ENCODE measurements around the gene CADPS2.

Gene CADPS2

DNA sequence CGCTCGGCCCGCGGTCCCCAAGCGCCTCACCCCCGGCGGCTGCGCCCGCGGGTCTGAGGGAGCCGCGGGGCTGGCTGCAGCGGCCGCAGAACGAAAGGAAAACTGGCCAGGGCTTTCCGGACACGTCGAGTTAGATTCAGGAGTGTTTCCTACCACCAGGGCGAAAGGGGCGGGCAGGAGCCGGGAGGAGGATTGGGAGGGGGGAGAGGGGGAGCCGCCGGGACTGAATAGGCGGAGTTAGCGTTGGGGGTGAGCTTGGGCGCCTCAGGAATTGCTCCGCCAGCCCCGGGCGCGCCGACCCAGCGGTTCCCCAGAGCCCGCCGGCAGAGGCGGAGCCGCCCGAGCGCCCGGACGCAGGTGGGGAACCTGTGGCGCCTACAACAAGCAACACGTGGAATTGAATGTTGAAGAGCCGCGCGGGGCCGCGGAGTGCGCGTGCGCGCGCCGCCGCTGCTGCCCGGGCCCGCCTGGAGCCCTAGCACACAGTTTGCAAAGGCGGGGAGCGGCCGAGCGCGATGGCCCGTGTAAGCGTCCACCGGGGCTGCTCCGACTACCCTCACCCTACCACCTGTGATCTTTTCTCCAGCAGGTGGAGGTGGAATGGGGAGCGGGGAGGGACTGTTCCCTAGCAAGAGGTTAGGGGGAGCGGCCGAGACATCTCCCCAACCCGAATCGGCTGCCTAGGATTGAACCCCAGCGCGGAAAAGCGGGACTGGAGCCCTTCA lies at the start of gene CADPS2:
Gene CADPS2, minus strand, starts transcription at position 104 of the 725 bp plus-strand sequence. CDS start 123 bp downstream, outside the sequence.
- peak within 1 kb of the TSS; percentile 86 to 91 for H3K4me3 ChIP-seq (replicated peaks in 1 of 2; ENCODE audit: low read depth in 2 of 2, low read length in 2 of 2)
- DNase-seq (ENCODE audit: low read depth in 2 of 2): peak; percentile 91 to 94
- TF ChIP-seq, protein P1, sequence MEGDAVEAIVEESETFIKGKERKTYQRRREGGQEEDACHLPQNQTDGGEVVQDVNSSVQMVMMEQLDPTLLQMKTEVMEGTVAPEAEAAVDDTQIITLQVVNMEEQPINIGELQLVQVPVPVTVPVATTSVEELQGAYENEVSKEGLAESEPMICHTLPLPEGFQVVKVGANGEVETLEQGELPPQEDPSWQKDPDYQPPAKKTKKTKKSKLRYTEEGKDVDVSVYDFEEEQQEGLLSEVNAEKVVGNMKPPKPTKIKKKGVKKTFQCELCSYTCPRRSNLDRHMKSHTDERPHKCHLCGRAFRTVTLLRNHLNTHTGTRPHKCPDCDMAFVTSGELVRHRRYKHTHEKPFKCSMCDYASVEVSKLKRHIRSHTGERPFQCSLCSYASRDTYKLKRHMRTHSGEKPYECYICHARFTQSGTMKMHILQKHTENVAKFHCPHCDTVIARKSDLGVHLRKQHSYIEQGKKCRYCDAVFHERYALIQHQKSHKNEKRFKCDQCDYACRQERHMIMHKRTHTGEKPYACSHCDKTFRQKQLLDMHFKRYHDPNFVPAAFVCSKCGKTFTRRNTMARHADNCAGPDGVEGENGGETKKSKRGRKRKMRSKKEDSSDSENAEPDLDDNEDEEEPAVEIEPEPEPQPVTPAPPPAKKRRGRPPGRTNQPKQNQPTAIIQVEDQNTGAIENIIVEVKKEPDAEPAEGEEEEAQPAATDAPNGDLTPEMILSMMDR (IDR thresholded peaks at IDR 0.05; ENCODE audit: low read depth, low read length): peak; percentile 47

DNA sequence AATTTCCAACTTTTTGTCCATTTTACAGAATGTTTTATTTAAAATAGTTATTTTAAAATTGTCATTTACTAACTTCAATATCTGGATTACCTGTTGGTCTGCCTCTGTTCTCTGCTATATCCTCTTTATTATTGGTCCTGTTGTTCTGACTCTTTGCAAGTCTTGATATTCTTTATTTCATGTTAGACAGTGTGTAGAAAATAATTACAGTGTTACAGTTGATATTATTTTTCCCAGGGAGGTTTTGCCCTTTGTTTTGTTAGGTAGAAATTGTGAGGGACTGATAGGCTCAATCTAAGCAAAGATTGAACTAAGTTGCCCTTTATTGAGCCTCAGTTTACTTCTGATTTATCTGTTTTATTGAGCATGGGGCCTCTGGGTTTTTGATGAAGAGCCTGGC lies 49.4 kb upstream of the CADPS2 start:
- no peak overlapping the region for H3K4me3 ChIP-seq (replicated peaks in 1 of 2; ENCODE audit: low read depth in 2 of 2, low read length in 2 of 2)
- no peak for DNase-seq (ENCODE audit: low read depth in 2 of 2)

DNA sequence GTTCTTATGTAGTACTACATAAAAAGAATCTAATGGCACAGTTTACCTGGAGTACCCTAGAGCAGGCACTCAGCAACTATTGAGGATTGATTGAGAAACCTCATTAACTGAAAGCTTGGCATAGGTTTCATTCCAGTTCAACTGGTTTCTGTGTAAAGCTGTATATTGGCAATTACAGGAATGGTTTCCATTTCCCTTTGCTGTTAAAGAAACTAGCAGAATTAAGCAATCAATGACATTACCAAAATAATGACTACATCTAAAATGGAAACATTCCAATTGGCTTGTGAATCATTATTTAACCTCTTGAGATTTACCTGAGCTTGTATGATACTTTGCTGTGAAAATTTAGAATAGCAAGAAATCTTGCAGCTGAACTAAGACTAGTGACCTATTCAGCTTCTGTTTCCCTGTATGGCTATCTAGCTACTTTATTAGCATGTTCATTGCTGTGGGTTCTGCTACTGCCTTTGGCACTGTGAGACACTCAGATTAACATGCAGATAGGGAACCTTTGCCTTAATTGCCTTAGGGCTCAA lies 33.5 kb upstream of the CADPS2 start:
- peak in 1 of 2 donors; percentile 32 for DNase-seq (ENCODE audit: low read depth in 2 of 2)
- TF ChIP-seq, protein P1 (IDR thresholded peaks at IDR 0.05; ENCODE audit: low read depth, low read length): no peak
- H3K4me3 ChIP-seq (replicated peaks in 1 of 2; ENCODE audit: low read depth in 2 of 2, low read length in 2 of 2): no peak overlapping the region

More for the DNA sequence above, 49.4 kb upstream of the CADPS2 start:
- TF ChIP-seq, protein P1 (IDR thresholded peaks at IDR 0.05; ENCODE audit: low read depth, low read length): no peak

DNA sequence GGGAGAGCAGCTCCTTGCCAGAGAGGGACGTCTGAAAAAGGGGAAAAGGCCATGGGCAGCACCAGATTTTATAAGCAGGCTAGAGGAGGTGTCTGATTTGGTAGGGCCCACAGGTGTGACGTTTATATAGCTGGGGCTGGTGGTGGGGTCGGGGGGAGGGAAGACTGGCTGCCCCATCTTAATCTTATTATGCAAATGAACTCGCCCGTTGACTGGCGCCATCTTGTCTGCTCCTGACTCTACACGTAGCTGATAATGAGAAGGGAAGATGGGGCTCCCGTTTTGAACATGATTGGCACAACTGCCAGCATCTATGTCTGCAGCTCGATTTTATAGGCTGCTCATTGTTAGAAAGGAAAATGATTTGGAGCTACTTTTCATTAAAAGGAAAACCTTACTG lies 28.6 kb upstream of the CADPS2 start:
- H3K4me3 ChIP-seq (replicated peaks in 1 of 2; ENCODE audit: low read depth in 2 of 2, low read length in 2 of 2): no peak overlapping the region
- DNase-seq (ENCODE audit: low read depth in 2 of 2): no peak
- TF ChIP-seq, protein P1 (IDR thresholded peaks at IDR 0.05; ENCODE audit: low read depth, low read length): no peak

DNA sequence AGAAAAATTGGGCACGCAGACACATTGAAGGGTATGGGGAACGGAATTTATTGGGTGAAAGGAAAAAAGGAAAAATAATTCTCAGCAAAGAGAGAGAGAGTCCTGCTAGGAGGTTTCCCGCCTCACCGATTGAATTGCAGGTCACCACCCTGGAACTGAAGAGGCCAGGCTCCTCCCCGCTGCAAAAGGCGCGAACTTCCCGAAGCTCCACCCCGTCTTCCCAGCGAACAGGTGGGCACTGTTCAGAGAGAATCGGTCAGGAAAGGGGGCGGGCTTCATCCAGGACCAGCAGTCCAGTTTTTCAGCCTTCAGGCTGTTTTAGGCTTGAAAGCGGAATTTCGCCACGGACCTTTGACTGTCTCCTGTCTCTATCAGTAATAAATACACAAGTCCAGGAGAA lies 27.3 kb upstream of the CADPS2 start:
- no peak for DNase-seq (ENCODE audit: low read depth in 2 of 2)

DNA sequence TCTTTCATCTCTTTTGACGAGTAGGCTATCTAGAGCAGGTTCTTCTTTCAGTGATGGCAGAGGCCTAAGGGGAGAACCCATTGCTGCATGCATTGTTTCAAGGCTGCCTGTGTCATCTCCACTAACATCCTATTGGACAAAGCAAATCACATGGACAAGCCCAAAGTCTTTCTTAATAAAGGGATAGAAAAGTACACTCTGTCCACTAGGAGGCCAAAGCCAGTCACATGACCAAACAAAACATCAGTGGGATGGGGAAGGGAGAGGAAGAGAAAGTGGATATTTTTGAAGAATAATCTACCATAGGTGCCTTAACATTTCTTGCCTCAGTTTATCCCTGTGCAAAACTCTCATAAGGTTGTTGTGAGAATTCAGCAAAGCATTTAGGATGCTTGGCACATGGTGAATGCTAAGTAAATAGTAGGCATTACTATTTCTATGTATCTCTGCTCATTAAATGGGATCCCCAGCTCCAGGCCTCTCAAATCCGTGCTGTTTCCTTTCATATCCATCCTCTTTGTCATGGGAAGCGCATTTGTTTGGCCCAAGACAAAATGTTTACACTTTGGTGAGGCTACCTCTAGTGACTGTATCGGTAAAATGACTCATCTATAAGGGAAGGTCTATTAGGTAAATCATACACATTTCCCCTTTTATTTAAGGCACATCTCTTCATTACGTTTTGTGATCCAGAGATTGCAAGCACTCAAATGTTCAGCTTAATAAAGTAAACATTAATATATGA lies 16.7 kb upstream of the CADPS2 start:
- H3K4me3 ChIP-seq (replicated peaks in 1 of 2; ENCODE audit: low read depth in 2 of 2, low read length in 2 of 2): no peak overlapping the region
- TF ChIP-seq, protein P1 (IDR thresholded peaks at IDR 0.05; ENCODE audit: low read depth, low read length): peak; percentile 19
- peak in 1 of 2 donors; percentile 27 for DNase-seq (ENCODE audit: low read depth in 2 of 2)

More for the DNA sequence above, 27.3 kb upstream of the CADPS2 start:
- no peak overlapping the region for H3K4me3 ChIP-seq (replicated peaks in 1 of 2; ENCODE audit: low read depth in 2 of 2, low read length in 2 of 2)
- TF ChIP-seq, protein P1 (IDR thresholded peaks at IDR 0.05; ENCODE audit: low read depth, low read length): no peak
